Smooth muscle cell (in vitro differentiated cells): ENCODE results near the gene FLACC1. TPM values are rescaled to one million over a fixed set of nuclear protein-coding genes. Genes with fewer than 3 reads are reported as not detected.

Experiments used
- DNase-seq: peaks from one replicate; lab custom pipeline; 2025; ENCODE audit not compliant: unreplicated experiment; lab: John Stamatoyannopoulos, UW
- H2AFZ ChIP-seq: fragments of 200-600 bp; sonication (generic); 2 replicates; pipeline ENCODE4 v1.6.0; 2016; ENCODE audit warnings: antibody characterized with exemption, low read depth, mild to moderate bottlenecking
- H3F3A ChIP-seq: fragments of 200-600 bp; sonication (generic); 2 replicates; pipeline ENCODE4 v1.6.0; 2017; ENCODE audit warnings: antibody characterized with exemption, low read depth
- H3K27ac ChIP-seq: fragments of 200-600 bp; sonication (generic); 2 replicates; pipeline ENCODE4 v1.5.1; 2016; ENCODE audit warnings: low read depth, mild to moderate bottlenecking
- H3K27me3 ChIP-seq: fragments of 200-600 bp; sonication (generic); 2 replicates; pipeline ENCODE4 v1.6.1; 2016; ENCODE audit warnings: low read depth, mild to moderate bottlenecking
- H3K36me3 ChIP-seq: fragments of 200-600 bp; sonication (generic); 2 replicates; pipeline ENCODE4 v1.5.1; 2016; ENCODE audit warnings: low read depth
- H3K4me1 ChIP-seq: fragments of 200-600 bp; sonication (generic); 2 replicates; pipeline ENCODE4 v1.5.1; 2016; ENCODE audit warnings: low read depth
- H3K4me2 ChIP-seq: fragments of 200-600 bp; sonication (generic); 2 replicates; pipeline ENCODE4 v1.6.0; 2016; ENCODE audit warnings: mild to moderate bottlenecking
- H3K4me3 ChIP-seq: fragments of 200-600 bp; sonication (generic); 2 replicates; pipeline ENCODE4 v1.5.1; 2016; ENCODE audit warnings: mild to moderate bottlenecking
- H3K79me2 ChIP-seq: fragments of 200-600 bp; sonication (generic); 2 replicates; pipeline ENCODE4 v1.6.0; 2016; ENCODE audit warnings: low read depth, mild to moderate bottlenecking
- H3K9ac ChIP-seq: fragments of 200-600 bp; sonication (generic); 2 replicates; pipeline ENCODE4 v1.6.0; 2016; ENCODE audit warnings: low read depth
- H3K9me3 ChIP-seq: fragments of 200-600 bp; sonication (generic); replicated peaks from 2 replicates; pipeline ENCODE4 v1.5.1; 2016; ENCODE audit warnings: low read depth
- H4K20me1 ChIP-seq: fragments of 200-600 bp; sonication (generic); 2 replicates; pipeline ENCODE4 v1.6.0; 2016; ENCODE audit warnings: low read depth
- CTCF ChIP-seq: fragments of 200-600 bp; sonication (generic); IDR thresholded peaks from 2 replicates; pipeline ENCODE4 v1.5.1; 2017; ENCODE audit warnings: borderline replicate concordance, mild to moderate bottlenecking, antibody characterized with exemption; ENCODE audit not compliant: insufficient read depth, poor library complexity, severe bottlenecking
- WGBS: methylation state at CpG from one replicate; pipeline ENCODE4 v1.1.7; 2016; ENCODE audit warnings: low lambda C conversion rate; 5-methylcytosine and 5-hydroxymethylcytosine counted together
- polyA plus RNA-seq: library from polyadenylated mRNA; unstranded; fragments of >200 nt; fragmentation: Nextera tagmentation; extraction: Ambion mirVana; gene quantifications from 2 replicates; pipeline ENCODE4 v1.2.1, GENCODE V29; 2016
- total RNA-seq: library from RNA; depleted of rRNA; stranded (reverse); fragments of >200 nt; gene quantifications from 2 replicates; pipeline ENCODE4 v1.2.3, GENCODE V29; 2014

The FLACC1 gene
- total and polyA plus RNA-seq, 2 experiments from 2014 or later = 0.76 TPM; not detected in 1

GRCh38 chr2:201279079-201279478 lies 78.1 kb downstream of the FLACC1 start:
- Histone ChIP-seq H3K4me3 (no peak overlapping the region), H3K79me2 (no peaks in the 10 kb centered on the region), H4K20me1 (no peaks in the 10 kb centered on the region), H3K27me3 (no peaks in the 10 kb centered on the region), H3K4me2 (no peak overlapping the region), H3K36me3 (no peaks in the 10 kb centered on the region), H3K9ac (no peak overlapping the region), H3F3A (no peaks in the 10 kb centered on the region), H3K9me3 (no peaks in the 10 kb centered on the region), H2AFZ (no peak overlapping the region), H3K27ac (no peak overlapping the region), H3K4me1 (no peaks in the 10 kb centered on the region)
- 82% methylated on average over 1 of the region's 1 CpG for WGBS
- no peak for DNase-seq
- no peak for TF ChIP-seq CTCF

- H3K9ac ChIP-seq = no peak overlapping the region
- no peaks in the 10 kb centered on the region for H4K20me1 ChIP-seq
- no peaks in the 10 kb centered on the region for H3F3A ChIP-seq
- H3K27me3 ChIP-seq = no peaks in the 10 kb centered on the region
- no peak for DNase-seq
- H3K9me3 ChIP-seq = no peaks in the 10 kb centered on the region
- no peaks in the 10 kb centered on the region for H3K36me3 ChIP-seq
- WGBS = 94% methylated on average over 6 of the region's 6 CpGs
- no peaks in the 10 kb centered on the region for H3K4me1 ChIP-seq
- H3K27ac ChIP-seq = no peak overlapping the region
- no peaks in the 10 kb centered on the region for H3K79me2 ChIP-seq
- no peak overlapping the region for H3K4me2 ChIP-seq
- H3K4me3 ChIP-seq = no peak overlapping the region
- no peak overlapping the region for H2AFZ ChIP-seq
- TF ChIP-seq CTCF = no peak
Measured at GRCh38 chr2:201276511-201276910, 80.6 kb downstream of the FLACC1 start.

GRCh38 chr2:201275990-201276389 lies 81.2 kb downstream of the FLACC1 start:
- no peak for DNase-seq
- 77% methylated on average over 5 of the region's 5 CpGs for WGBS
- Histone ChIP-seq H4K20me1 (no peaks in the 10 kb centered on the region), H3K4me3 (no peak overlapping the region), H3K27me3 (no peaks in the 10 kb centered on the region), H3F3A (no peaks in the 10 kb centered on the region), H3K79me2 (no peaks in the 10 kb centered on the region), H3K4me1 (no peaks in the 10 kb centered on the region), H3K36me3 (no peaks in the 10 kb centered on the region), H3K4me2 (no peak overlapping the region), H2AFZ (no peak overlapping the region), H3K9me3 (no peaks in the 10 kb centered on the region), H3K27ac (no peak overlapping the region), H3K9ac (no peak overlapping the region)
- TF ChIP-seq CTCF = no peak

GRCh38 chr2:201275069-201275468 lies 82.1 kb downstream of the FLACC1 start:
- no peak for TF ChIP-seq CTCF
- H2AFZ ChIP-seq = no peak overlapping the region
- H3F3A ChIP-seq = no peaks in the 10 kb centered on the region
- H4K20me1 ChIP-seq = no peaks in the 10 kb centered on the region
- no peak overlapping the region for H3K4me3 ChIP-seq
- peak overlapping the region; percentile 32 for H3K4me2 ChIP-seq
- H3K27me3 ChIP-seq = no peaks in the 10 kb centered on the region
- H3K36me3 ChIP-seq = no peaks in the 10 kb centered on the region
- H3K79me2 ChIP-seq = no peaks in the 10 kb centered on the region
- DNase-seq = no peak
- no peaks in the 10 kb centered on the region for H3K9me3 ChIP-seq
- H3K9ac ChIP-seq = no peak overlapping the region
- H3K27ac ChIP-seq = peak overlapping the region; percentile 42
- WGBS = 47% methylated on average over 2 of the region's 2 CpGs
- no peaks in the 10 kb centered on the region for H3K4me1 ChIP-seq
